Activated CD4-positive, alpha-beta T cell treated with anti-CD3 and anti-CD28 coated beads, Interleukin-2, amount 50 U/mL, for 1 hour (primary cell): Measurements from ENCODE around the gene ACTR1A.
A peak's percentile ranks its signal among the peaks of the same experiment; 100 is the strongest.
"Not testable (repeated sequence)": the region's sequence is repeated elsewhere in the genome, so short reads cannot be mapped to it uniquely, and the experiment has no call there.

Experiments used
- DNase-seq: peaks from one replicate; pipeline ENCODE4 v3.0.0-alpha.2; 2020

Gene ACTR1A

DNA sequence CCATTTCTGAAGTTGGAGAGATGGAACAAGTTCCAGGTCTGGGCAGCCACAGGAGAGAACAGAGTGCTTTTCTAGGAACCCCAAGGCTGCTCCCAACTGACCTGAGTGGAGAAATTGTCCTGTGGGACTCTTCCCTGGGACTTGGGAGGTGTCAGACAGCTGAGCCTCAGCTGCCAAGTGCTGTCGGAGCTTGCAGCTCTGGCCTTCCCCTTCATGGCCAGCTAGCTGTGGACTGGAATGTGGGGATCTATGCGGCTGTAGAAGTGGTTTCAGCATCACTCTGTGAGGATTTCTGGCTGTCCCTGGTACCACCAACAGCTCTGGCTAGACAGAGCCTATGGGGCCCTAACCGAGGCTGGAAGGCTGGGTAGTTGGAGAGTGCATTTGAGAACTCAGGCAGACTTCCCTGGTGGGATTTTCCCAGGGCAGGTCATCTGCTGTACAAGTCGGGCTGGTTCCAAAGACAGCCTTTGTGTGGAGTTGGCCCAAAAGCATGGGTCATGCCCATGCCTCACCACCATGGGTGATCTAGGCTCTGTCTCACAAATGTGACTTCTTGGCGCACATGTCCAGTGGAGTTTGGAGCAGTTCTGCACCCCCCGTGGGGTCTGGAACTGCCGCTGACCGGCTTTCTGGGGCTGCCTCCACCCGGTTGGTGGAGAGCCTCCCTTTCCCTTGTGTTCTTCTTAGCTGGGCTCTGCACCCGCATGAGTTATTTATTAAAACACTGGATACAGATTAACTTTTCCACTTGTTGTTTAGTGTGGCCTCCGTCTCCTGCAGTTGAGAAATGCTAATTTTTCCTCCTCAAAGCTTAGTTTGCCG is 12.2 kb upstream of the ACTR1A start:
- no peak for DNase-seq

DNA sequence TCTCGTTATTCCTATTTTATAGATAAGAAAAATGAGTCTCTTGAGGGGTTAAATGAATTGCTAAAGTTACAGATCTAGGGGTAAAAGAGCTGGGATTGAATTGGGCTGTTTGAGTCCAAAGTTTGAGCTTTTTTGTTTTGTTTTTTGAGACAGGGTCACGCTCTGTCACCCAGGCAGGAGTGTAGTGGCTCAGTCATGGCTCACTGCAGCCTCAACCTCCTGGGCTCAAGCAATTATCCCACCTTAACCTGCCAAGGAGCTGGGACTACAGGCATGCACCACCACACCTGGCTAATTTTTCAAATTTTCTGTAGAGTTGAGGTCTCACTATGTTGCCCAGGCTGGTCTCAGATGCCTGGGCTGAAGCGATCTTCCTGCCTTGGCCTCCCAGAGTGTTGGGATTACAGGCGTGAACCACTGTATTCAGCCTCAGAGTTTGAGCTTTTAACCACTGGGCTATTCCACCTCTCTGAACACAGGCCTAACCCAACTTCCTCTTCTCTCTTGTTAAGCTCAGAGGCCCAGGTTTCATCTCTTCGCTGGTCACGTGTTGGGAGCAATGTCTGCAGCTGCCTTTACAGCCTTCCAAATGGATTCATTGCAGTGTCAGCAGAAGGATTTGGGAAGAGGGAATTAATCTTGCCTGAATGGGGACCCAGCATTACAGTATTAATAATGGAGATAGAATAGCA is 9.2 kb upstream of the ACTR1A start:
- no peak for DNase-seq

- DNase-seq: no peak
Measured at GRCh38 chr10:102509387-102509786, 6.9 kb upstream of the ACTR1A start.

DNA sequence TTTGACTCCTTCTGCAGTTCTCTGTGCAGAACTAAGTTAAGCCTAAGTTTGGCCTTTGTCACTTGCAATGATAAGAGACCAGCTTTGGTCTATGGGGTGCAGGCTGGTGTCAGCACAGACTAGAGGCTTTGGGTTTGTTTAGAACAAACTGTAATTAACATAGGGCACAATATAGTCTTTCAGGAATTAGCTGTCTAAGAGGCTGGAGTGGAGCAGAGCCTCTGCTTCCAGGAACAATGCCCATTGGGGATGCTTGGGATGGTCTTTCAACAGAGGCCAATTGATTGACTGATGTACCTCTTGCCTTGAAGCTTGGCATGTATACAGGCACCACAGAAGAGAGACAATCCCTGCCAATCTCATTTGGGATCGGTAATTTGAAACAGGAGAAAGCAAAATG is 6.0 kb upstream of the ACTR1A start:
- DNase-seq: no peak

DNA sequence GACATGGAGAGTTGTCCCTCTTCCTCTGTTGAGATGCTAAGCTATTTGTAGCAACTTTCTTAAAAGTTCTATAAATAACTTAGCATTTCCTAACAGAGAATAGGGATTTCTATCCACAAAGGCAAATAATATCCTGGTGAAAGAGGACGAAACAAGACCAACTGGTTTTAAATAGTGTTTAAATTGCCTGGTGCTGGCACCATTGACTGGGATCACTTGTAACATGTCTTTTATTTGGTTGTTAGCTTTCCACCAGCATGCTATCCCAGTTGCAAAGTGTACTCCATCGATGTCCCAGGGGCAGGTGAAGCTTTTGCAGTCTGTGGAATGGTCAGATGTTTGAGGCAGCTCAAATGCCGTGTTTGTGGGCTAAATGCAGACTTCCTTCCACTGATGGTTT is 5.0 kb upstream of the ACTR1A start:
- DNase-seq: no peak

DNA sequence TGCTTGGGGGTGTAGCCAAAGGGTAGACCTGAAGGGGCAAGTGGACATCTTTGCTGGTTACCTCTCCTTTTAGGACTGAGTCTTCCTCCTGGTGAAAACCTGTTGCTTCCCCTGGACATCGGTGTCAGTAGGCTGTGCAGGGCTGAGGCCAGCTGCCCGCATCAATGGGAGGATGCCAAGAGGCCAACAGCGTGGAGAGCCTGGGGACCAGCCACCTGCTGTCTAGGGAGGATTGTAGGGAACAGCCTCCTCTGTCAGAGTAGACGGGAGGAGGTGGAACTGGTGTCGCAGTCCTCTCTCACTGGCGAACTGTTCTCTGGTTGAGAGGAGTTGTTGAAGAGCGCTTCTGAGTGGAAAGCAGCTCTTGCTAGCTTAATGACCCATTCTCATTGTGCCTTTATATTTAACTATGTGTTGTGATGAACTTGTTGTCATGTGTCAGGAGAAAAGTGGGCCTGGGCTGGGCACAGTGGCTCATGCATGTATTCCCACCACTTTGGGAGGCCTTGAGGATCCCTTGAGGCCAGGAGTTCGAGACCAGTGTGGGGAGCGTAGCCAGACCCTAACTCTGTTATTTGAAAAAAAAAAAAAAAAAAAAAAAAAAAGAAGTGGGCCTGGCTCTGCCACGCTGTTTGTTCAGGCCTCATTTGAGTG is 3.1 kb upstream of the ACTR1A start:
- no peak for DNase-seq

GRCh38 chr10:102504976-102505300 is 2.4 kb upstream of the ACTR1A start:
- DNase-seq: no peak

DNA sequence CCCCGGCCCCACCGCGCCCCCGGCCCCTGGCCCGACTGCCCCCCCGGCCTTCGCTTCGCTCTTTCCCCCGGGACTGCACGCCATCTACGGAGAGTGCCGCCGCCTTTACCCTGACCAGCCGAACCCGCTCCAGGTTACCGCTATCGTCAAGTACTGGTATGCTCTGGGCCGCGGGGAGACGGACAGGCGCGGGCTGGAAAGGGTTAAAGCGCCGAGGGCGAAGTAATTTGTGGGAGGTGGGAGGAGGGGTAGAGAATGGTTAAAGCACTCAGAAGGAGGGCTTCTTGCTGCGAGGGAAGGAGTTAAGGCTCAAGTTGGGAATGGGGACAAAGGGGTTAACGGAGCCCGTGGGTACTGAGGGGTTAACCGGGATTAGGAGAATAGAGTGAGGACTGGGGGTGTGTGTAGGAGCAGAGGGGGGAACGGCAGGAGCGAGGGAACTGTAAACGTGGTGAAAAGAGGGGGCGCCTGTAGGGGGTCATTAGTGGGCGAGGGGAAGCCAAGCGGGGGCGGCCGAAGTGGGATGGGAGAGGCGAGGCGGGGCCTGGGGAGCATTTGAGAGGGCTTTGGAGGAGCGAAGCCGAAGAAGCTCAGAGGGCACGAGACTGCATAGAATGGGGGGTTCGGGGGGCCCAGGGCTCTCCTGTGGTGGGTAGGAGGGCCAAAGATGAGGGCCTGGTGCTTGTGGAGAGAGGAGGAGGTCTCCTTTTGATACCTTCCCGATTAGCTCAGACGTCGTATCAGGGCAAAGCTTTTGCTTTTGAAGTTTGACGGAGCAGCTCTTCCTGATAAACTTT is 1.9 kb upstream of the ACTR1A start:
- DNase-seq: peak; percentile 4

- peak; percentile 97 for DNase-seq
Measured at GRCh38 chr10:102503264-102504178, 1.0 kb upstream of the ACTR1A start, which contains the start of gene SUFU. Gene SUFU (plus strand): TSS chr10:102503972. CDS start chr10:102504153, 181 bp downstream.

GRCh38 chr10:102502029-102502336 is 529 bp downstream of the ACTR1A start:
- DNase-seq: peak; percentile 97

- DNase-seq: no peak
Measured at GRCh38 chr10:102501201-102502028, 1.1 kb downstream of the ACTR1A start.

GRCh38 chr10:102500686-102501085 is 1.8 kb downstream of the ACTR1A start:
- DNase-seq: not testable (repeated sequence)

DNA sequence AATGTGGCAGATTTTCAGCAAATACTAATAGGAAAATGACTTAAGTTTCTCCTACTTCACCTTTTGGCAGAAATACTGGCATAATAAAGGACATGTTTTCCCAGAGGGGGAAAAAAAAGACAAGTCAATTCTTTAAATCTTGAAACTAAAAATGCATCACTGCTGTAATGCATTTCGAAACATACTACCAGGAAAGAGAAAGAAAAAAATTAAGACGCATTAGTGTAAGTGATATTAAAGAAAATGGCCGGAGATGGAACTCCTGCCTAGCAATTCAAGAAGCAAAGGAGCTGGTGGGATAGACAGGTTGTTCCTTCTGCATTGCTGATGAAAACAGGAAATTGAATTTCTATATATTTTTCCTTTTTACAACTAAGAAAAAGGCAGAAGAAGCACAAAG is 3.2 kb downstream of the ACTR1A start:
- DNase-seq: no peak

DNA sequence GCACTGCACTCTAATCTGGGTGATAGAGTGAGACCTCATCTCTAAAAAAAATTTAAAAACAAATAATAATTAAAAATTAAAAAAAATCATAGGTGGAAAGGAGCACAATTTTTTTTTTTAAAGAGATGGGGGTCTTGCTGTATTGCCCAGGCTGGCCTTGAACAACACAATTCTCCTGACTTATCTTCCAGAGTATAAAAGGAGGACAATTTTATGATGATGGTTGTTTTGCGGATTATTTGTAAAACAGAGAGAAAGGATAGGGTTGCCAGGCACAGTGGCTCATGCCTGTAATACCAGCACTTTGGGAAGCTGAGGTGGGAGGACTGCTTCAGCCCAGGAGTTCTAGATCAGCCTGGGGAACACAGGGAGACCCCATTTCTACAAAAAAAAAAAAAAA is 5.0 kb downstream of the ACTR1A start:
- DNase-seq: no peak

GRCh38 chr10:102493771-102494170 is 8.7 kb downstream of the ACTR1A start:
- DNase-seq: no peak

GRCh38 chr10:102492983-102493382 is 9.5 kb downstream of the ACTR1A start:
- no peak for DNase-seq

DNA sequence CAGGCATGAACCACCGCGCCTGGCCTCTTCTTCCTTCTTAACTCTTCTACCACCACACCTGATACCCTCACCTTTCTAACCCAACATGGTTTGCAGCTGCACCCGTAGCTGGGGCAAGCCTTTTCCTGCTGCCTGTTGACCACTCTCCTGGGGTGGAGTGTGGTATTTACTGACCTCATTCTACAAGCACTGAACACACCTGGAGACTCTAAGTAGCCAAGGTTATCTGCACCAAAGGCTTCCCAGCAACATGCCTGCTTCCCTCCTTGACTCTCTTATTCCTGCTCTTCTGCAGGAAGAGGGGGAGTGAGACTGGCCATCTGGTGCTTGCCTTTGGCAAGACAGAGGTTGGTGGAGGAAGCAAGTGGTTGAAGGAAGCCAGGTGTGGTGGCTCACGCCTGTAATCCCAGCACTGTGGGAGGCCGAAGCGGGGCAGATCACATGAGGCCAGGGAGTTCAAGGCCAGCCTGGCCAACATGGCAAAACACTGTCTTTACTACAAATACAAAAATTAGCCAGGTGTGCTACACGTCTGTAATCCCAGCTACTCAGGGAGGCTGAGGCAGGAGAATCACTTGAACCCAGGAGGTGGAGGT is 10.1 kb downstream of the ACTR1A start:
- no peak for DNase-seq

- DNase-seq: no peak
Measured at GRCh38 chr10:102491136-102491535, 11.4 kb downstream of the ACTR1A start.

DNA sequence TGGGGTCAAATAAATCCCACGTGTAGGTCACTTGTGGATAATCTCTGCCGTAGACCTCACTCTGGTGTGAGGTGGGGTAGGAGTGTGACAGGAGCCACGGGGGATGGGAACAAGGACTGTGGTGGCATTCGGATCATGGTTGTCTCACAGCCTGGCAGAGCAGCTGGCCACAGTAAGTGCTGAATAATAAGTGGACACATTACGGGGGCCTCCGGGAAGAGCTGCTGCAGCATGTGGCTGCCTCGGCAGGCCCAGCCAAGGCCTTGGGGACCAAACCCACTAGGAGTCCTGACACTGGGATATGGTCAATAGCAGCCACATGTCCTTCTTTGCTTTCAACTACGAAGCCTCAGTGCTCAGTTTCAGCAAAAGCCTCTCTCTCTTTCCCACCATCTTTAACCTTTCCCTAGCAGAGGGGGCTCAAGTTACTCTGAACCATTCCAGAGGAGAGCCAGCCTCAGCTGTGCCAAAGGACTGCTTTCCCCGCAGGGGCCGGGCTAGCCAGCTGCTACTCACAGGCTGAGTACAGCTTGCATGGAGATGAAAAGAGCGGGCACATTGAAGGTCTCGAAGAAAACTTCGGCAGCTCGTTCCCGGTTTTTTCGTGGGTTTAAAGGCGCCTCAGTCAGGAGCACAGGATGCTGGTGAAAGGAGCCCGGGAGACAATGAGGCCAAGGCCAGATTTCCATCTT is 17.3 kb downstream of the ACTR1A start:
- no peak for DNase-seq

- no peak for DNase-seq
Measured at GRCh38 chr10:102484021-102484420, 18.5 kb downstream of the ACTR1A start.
